Measurements from ENCODE around the gene KRT33B. TPM values are rescaled to one million over a fixed set of nuclear protein-coding genes. Genes with fewer than 3 reads are reported as not detected.

KRT33B gene
- total RNA-seq, 1 donor from 2014 or later, result 0.17 TPM

GRCh38 chr17:41329279-41329948, 40.2 kb downstream of the KRT33B start:
- no peaks in the 10 kb centered on the region for H3K36me3 ChIP-seq (ENCODE audit: control insufficient read depth, insufficient read depth, low read length)
- no peaks in the 10 kb centered on the region for H3K27me3 ChIP-seq (ENCODE audit: control insufficient read depth, insufficient read depth, low read length)
- TF ChIP-seq, protein P1, sequence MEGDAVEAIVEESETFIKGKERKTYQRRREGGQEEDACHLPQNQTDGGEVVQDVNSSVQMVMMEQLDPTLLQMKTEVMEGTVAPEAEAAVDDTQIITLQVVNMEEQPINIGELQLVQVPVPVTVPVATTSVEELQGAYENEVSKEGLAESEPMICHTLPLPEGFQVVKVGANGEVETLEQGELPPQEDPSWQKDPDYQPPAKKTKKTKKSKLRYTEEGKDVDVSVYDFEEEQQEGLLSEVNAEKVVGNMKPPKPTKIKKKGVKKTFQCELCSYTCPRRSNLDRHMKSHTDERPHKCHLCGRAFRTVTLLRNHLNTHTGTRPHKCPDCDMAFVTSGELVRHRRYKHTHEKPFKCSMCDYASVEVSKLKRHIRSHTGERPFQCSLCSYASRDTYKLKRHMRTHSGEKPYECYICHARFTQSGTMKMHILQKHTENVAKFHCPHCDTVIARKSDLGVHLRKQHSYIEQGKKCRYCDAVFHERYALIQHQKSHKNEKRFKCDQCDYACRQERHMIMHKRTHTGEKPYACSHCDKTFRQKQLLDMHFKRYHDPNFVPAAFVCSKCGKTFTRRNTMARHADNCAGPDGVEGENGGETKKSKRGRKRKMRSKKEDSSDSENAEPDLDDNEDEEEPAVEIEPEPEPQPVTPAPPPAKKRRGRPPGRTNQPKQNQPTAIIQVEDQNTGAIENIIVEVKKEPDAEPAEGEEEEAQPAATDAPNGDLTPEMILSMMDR (IDR thresholded peaks at IDR 0.05; ENCODE audit: insufficient read depth, low read length, poor library complexity, severe bottlenecking), result peak; percentile 88
- H3K4me3 ChIP-seq (ENCODE audit: low read depth, low read length), result no peak overlapping the region
- DNase-seq (ENCODE audit: low read depth), result no peak

GRCh38 chr17:41328207-41328606, 41.4 kb downstream of the KRT33B start:
- Histone ChIP-seq H3K36me3 (ENCODE audit: control insufficient read depth, insufficient read depth, low read length) (no peaks in the 10 kb centered on the region), H3K27me3 (ENCODE audit: control insufficient read depth, insufficient read depth, low read length) (no peaks in the 10 kb centered on the region), H3K4me3 (ENCODE audit: low read depth, low read length) (no peak overlapping the region)
- TF ChIP-seq, protein P1 (IDR thresholded peaks at IDR 0.05; ENCODE audit: insufficient read depth, low read length, poor library complexity, severe bottlenecking), result no peak
- no peak for DNase-seq (ENCODE audit: low read depth)

DNA sequence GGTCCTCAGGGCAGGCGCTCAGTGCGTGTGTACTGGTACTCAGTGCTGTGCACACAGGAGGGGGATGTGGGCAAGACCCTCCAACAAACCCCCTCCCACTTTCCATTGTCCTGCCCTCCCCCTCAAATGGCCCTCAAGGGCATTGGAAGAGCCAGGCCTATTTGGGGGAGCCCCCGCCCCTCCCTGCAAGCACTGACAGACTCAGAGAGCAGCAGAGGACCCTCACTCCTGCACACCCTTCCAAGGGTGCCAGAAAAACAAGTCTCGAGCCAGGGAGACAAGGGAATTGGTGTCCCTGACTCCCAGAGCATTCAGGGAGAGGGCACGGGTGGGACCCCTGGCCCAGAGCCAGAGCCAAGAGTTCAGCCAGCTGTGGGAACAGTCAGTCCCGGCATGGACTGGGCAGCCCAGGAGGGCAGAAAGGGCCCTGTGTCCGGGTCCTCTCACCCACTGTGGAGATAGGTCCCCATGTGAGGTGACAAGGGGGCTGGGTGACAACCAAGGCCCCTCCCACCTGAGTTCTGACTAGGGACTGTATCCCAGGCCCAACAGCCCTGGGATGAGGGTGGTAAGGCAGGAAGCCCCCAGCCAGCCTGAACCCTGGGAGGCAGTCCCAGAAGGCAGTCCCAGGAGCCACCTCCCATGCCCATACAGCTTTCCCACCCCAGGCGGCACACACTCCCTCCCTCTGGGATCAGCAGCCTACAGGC, 42.0 kb downstream of the KRT33B start:
- TF ChIP-seq, protein P1 (IDR thresholded peaks at IDR 0.05; ENCODE audit: insufficient read depth, low read length, poor library complexity, severe bottlenecking), result no peak
- Histone ChIP-seq H3K27me3 (ENCODE audit: control insufficient read depth, insufficient read depth, low read length) (no peaks in the 10 kb centered on the region), H3K36me3 (ENCODE audit: control insufficient read depth, insufficient read depth, low read length) (no peaks in the 10 kb centered on the region), H3K4me3 (ENCODE audit: low read depth, low read length) (no peak overlapping the region)
- no peak for DNase-seq (ENCODE audit: low read depth)

DNA sequence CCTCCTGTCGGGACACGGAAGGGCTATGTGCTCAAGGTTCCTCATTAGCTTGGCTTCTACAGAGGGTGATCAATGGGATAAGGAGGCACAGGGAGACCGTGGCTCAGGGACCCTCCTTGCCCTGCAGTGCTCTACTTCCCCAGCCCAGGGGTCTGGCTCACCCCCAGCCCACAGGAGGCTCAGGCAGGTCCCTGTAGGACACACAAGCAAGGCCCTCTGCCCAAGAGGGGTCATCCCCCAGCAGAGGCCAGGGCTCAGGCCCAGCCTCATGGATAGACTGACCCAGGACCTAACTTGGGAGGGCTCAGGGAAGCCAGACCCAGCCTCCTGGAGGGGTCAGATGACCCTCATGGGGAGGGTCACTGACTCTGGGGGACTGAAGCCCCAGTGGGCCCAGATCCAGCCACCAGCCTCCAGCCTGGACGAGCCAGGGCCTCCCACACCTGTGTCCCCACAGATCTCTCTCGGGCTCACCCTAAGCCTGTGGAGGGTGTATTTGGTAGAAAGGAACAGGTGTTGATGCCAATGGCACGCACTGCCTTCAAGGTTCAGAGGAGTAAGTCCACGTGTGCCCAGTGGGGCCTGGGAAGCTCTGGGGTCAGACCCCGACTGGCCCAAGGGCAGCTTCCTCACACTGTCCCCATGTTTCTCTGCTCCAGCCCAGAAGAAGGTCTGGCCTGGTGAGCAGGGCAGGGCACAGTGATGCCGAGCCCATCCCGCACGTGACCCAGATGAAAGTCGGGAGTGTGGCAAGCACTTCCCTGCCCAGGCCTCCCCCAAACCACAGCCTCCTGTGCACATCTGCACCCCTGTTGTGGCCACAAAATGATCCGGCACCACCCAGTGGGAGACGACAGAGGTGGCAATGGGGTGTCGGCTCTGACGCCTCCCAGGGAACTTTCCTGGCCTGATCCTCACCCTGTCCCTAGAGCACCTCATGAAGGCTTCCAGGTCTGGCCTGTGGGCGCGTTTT, 43.2 kb downstream of the KRT33B start:
- TF ChIP-seq, protein P1 (IDR thresholded peaks at IDR 0.05; ENCODE audit: insufficient read depth, low read length, poor library complexity, severe bottlenecking), result no peak
- no peak for DNase-seq (ENCODE audit: low read depth)
- Histone ChIP-seq H3K4me3 (ENCODE audit: low read depth, low read length) (no peak overlapping the region), H3K36me3 (ENCODE audit: control insufficient read depth, insufficient read depth, low read length) (no peaks in the 10 kb centered on the region), H3K27me3 (ENCODE audit: control insufficient read depth, insufficient read depth, low read length) (no peaks in the 10 kb centered on the region)

GRCh38 chr17:41325611-41326010, 44.0 kb downstream of the KRT33B start:
- Histone ChIP-seq H3K27me3 (ENCODE audit: control insufficient read depth, insufficient read depth, low read length) (no peaks in the 10 kb centered on the region), H3K4me3 (ENCODE audit: low read depth, low read length) (no peak overlapping the region), H3K36me3 (ENCODE audit: control insufficient read depth, insufficient read depth, low read length) (no peaks in the 10 kb centered on the region)
- TF ChIP-seq, protein P1 (IDR thresholded peaks at IDR 0.05; ENCODE audit: insufficient read depth, low read length, poor library complexity, severe bottlenecking), result no peak
- DNase-seq (ENCODE audit: low read depth), result no peak

All from kidney epithelial cell (primary cell).